Activated naive CD4-positive, alpha-beta T cell treated with anti-CD3 and anti-CD28 coated beads, Interleukin-2, amount 10 ng/mL, durations not matched to agents 7 days and 5 days (primary cell): ENCODE results near the gene PCP4.

Experiments used
- CTCF ChIA-PET: fragments of 350-600 bp; sonication (Branson Sonifier 250); formaldehyde crosslinking; loops from one replicate; lab custom pipeline; 2021; ENCODE audit warnings: antibody characterized with exemption; lab: Charles Lee
- DNase-seq: peaks from one replicate; pipeline ENCODE4 v3.0.0-alpha.2; 2020
- H3K27ac Mint-ChIP-seq: one replicate; pipeline ENCODE4 v1.8.0; 2021; ENCODE audit warnings: mild to moderate bottlenecking, moderate library complexity, mixed read lengths
- H3K27me3 Mint-ChIP-seq: one replicate; pipeline ENCODE4 v1.8.0; 2021; ENCODE audit warnings: mild to moderate bottlenecking, mixed read lengths
- H3K36me3 Mint-ChIP-seq: one replicate; pipeline ENCODE4 v1.8.0; 2021; ENCODE audit warnings: mixed read lengths
- H3K4me1 Mint-ChIP-seq: one replicate; pipeline ENCODE4 v1.8.0; 2021; ENCODE audit warnings: mixed read lengths
- H3K4me3 Mint-ChIP-seq: one replicate; pipeline ENCODE4 v1.8.0; 2021; ENCODE audit warnings: mild to moderate bottlenecking, moderate library complexity, mixed read lengths
- H3K9me3 Mint-ChIP-seq: one replicate; pipeline ENCODE4 v1.8.0; 2021; ENCODE audit warnings: mixed read lengths

Gene PCP4

DNA sequence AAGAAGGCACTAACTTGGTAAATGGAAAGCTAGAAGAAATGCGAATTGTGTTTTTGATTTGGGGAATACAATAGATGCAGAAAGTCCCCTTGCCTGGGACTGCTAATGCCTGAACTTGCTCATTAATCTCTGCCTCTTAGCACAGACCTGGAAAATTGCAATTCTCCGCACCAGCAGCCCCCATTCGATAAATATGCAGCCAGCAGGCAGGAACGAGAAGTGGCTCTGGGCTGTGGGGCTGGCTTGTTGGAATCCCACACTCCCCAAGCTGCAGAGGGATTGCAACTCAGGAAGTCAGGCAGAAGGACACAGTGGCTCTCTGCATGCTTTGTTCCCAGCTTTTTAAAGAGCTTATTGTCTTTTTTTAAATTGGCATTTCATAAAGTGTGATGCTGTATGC, 51.3 kb downstream of the PCP4 start:
- Mint-ChIP-seq H3K36me3 (no peaks in the 10 kb centered on the region), H3K4me3 (no peak overlapping the region), H3K27me3 (no peaks in the 10 kb centered on the region), H3K9me3 (peaks cover 13% of the 10 kb centered on the region), H3K4me1 (no peaks in the 10 kb centered on the region), H3K27ac (no peak overlapping the region)
- CTCF ChIA-PET: no interaction called here
- DNase-seq: no peak

DNA sequence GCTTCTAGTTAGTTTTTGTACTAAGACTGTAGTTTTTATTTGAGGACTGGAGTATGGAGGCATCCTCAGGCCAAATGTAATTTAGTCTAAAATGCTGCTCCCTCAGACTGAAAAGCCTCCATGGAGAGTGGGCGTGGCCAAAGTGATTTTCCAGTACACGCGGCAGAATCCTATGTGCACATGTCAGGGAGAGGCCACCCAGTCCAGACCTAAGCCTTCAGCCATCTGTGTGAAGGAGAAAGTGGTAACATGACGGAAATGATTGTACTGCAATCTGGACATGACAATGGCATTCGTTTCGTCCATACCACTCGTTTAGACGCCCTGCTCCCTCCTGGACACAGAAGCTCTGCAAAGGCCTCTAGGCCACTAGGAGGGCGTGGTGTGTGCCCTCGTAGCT, 56.2 kb downstream of the PCP4 start:
- Mint-ChIP-seq H3K4me3 (no peak overlapping the region), H3K27ac (no peak overlapping the region), H3K36me3 (no peaks in the 10 kb centered on the region), H3K4me1 (no peaks in the 10 kb centered on the region), H3K27me3 (no peaks in the 10 kb centered on the region), H3K9me3 (peaks cover 12% of the 10 kb centered on the region)
- no peak for DNase-seq
- CTCF ChIA-PET: no interaction called here

DNA sequence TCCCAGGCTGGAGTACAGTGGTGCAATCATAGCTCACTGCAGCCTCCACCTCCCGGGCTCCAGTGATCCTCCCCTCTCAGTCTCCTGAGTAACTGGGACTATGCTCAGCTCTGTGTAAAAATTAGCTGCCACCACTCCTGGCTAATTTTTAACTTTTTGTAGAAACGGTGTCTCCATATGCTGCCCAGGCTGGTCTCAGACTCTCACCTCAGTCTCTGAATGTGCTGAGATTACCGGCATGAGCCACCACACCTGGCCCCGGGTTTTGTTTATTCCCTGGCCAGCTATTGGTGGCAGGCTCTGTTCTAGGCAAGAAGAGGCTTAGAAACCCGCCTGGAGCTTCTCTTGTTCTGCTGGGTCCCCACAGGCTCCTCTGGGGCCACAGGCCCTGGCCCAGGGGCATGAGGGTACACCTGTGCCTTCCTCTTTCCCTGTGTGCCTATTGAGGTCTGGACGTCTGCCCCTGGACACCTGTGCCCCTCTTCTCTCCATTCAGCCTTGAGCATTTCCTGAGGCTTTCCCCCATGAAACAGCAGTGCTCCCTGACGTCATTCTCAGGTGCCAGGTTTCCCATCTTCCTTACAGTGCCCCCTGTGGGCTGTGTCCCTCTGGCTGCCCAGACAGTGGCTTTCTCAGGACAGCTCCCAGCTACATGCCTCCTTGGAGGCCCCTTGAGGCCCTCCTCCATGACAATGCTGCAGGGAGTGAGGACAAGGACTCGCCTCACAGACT, 57.5 kb downstream of the PCP4 start:
- no peak overlapping the region for H3K27ac Mint-ChIP-seq
- H3K36me3 Mint-ChIP-seq: no peaks in the 10 kb centered on the region
- H3K4me1 Mint-ChIP-seq: no peaks in the 10 kb centered on the region
- DNase-seq: no peak
- CTCF ChIA-PET: no interaction called here
- H3K4me3 Mint-ChIP-seq: no peak overlapping the region
- no peaks in the 10 kb centered on the region for H3K27me3 Mint-ChIP-seq
- peaks cover 12% of the 10 kb centered on the region for H3K9me3 Mint-ChIP-seq

DNA sequence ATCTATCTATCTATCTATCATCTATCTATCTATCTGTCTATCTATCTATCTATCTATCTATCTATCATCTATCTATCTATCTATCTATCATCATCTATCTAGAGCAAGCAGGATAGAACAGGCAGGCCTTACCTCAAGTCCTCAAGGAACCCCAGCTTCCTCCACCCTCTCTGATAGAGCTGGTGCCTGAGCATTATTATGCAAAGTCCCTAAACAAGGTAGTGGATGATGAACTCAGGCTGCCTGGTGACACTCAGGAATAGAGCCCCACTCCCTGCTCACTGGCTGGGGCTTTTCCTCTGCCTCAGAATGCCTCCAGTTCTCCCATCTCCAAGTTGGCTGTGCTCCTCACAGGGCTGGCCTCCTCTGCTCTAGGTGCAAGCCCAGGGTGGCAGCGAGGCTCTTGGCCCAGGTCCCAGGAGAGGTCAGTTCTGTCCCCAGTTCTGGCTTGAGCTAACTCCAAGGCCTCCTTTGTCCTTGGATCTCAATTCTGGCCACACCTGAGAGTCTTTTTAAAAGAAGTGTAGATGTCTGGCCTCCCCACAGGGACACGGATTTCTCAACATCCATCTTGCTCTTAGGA, 60.2 kb downstream of the PCP4 start:
- H3K4me1 Mint-ChIP-seq: no peaks in the 10 kb centered on the region
- no peak for DNase-seq
- H3K27ac Mint-ChIP-seq: no peak overlapping the region
- CTCF ChIA-PET: no interaction called here
- H3K36me3 Mint-ChIP-seq: no peaks in the 10 kb centered on the region
- no peak overlapping the region for H3K4me3 Mint-ChIP-seq
- no peaks in the 10 kb centered on the region for H3K27me3 Mint-ChIP-seq
- peaks cover 9% of the 10 kb centered on the region for H3K9me3 Mint-ChIP-seq

DNA sequence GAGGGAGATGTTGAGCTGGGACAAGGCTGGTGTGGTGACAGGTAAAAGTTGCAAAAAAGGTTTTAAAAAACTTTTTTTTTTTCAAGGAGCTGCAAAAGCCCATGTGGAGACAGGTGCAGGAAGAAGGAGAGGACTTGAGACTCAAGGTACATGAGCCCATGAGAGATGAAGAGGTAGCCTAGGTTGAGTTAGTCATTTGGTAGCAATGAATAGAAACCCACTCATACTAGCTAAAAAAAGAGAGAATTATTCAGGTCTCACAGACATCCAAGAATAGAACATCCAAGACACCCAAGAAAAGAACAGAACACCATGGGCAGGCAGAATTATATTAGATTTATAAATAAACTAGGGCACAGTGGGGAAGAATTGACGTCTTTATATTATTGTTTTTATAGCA, 65.1 kb downstream of the PCP4 start:
- DNase-seq: no peak
- no peak overlapping the region for H3K4me3 Mint-ChIP-seq
- no peaks in the 10 kb centered on the region for H3K4me1 Mint-ChIP-seq
- H3K27ac Mint-ChIP-seq: no peak overlapping the region
- CTCF ChIA-PET: no interaction called here
- peaks cover 8% of the 10 kb centered on the region for H3K9me3 Mint-ChIP-seq
- no peaks in the 10 kb centered on the region for H3K36me3 Mint-ChIP-seq
- H3K27me3 Mint-ChIP-seq: no peaks in the 10 kb centered on the region

DNA sequence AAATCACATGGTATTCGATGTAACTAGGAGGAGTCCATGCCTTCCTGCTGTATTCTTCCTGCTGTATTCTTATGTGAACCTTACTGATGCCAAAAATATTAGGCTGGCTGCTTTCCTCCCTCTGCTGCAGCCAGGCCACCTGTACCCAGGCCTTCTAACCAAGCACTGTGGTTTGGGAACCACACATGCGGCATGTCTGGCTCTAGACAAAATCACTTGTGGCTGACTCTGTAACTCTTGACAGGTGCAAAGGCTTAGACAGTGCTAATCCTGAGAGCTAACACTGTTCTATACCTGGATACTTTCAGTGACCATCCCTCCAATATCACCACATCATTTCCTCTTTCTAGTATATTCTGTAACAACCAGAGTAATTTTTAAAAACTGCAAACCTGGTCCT, 67.7 kb downstream of the PCP4 start:
- Mint-ChIP-seq H3K27ac (no peak overlapping the region), H3K36me3 (no peaks in the 10 kb centered on the region), H3K4me1 (no peaks in the 10 kb centered on the region), H3K9me3 (peaks cover 12% of the 10 kb centered on the region), H3K27me3 (no peaks in the 10 kb centered on the region), H3K4me3 (no peak overlapping the region)
- no peak for DNase-seq
- CTCF ChIA-PET: no interaction called here

DNA sequence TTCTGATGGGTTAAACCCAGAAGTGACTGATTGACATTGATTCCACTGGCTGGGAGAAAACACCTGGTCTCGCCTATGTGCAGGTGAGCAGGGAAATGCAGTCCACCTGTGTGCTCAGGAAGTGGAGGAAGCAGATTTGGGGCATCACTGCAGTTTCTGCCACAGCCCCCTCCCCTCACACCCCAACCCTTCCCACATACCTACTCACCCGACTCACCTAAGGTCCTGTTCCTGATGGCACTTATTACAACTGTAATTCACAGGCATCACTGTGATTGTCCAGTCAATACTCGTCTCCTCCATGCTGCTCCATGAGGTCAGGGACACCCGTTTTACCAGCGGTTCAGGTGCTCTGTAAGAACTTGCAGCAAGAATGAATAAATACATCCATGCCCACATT, 68.5 kb downstream of the PCP4 start:
- Mint-ChIP-seq H3K9me3 (peaks cover 13% of the 10 kb centered on the region), H3K27ac (no peak overlapping the region), H3K27me3 (no peaks in the 10 kb centered on the region), H3K36me3 (no peaks in the 10 kb centered on the region), H3K4me3 (no peak overlapping the region), H3K4me1 (no peaks in the 10 kb centered on the region)
- CTCF ChIA-PET: no interaction called here
- no peak for DNase-seq

DNA sequence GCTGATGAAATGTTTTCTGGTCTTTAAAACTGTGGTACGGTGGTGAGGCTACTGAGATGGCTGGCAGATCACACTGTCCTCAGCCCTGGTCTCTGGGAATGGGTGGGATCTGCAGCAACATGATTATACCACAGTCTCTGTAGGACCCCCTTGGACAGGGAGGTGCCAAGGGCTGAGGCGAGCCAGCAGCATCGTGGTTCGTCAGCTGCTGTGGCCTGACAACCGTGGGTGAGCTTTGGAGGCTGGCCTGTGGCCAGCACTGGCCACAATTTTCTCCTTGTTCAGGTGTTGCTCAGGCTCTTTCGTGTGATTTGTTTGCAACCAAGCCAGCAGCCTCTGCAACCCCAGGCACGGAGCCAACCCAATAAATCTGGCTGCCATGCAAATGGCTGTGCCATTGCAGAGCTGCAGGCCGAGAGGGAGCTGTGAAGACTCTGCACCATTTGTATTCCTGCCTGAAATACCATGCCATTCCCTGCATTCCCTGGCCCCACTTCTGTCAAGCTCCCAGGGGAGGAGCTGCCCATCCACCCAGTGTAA, 70.9 kb downstream of the PCP4 start:
- CTCF ChIA-PET: no interaction called here
- DNase-seq: no peak
- H3K4me3 Mint-ChIP-seq: no peak overlapping the region
- no peaks in the 10 kb centered on the region for H3K36me3 Mint-ChIP-seq
- no peaks in the 10 kb centered on the region for H3K27me3 Mint-ChIP-seq
- H3K27ac Mint-ChIP-seq: no peak overlapping the region
- H3K4me1 Mint-ChIP-seq: no peaks in the 10 kb centered on the region
- H3K9me3 Mint-ChIP-seq: peaks cover 13% of the 10 kb centered on the region

DNA sequence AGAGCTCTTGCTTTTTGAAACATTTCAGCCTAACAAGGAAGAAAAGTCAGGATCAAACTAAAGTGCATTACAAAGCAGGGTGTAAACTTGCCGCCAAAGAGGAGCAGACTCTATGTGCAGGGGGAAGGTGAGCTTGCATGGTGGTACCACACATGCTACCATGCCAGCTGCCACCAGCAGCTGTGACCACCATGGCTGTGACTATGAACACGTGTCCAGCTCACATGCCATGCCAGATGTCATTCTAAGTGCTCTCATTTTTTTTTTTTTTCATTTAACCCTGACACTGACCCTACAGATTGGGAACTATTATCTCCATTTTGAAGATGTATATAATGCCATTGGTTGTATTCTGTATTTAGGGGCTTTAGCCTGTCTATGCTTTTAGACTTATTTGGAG, 79.0 kb downstream of the PCP4 start:
- CTCF ChIA-PET: no interaction called here
- H3K9me3 Mint-ChIP-seq: peaks cover 19% of the 10 kb centered on the region
- H3K27me3 Mint-ChIP-seq: no peaks in the 10 kb centered on the region
- H3K27ac Mint-ChIP-seq: no peak overlapping the region
- H3K4me1 Mint-ChIP-seq: no peaks in the 10 kb centered on the region
- no peaks in the 10 kb centered on the region for H3K36me3 Mint-ChIP-seq
- no peak overlapping the region for H3K4me3 Mint-ChIP-seq
- DNase-seq: no peak

DNA sequence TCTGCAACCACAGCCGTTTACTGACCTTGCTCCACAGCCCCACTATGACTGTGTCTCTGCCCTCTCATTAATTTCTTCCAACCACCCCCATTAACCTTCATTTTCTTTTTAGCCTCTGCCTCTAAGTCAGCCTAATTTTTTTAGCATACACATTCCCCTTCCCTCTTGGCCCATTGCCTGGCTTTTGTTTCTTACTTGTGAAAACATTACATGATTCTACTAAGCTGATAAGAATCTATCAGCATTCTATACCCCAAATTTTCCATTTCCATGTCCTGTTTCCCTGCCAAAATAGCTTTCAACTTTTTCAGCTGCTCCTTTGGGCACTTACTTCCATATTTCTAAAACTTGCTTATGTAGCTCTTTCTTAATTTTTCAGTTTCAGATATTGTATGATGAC, 79.8 kb downstream of the PCP4 start:
- H3K27ac Mint-ChIP-seq: no peak overlapping the region
- H3K36me3 Mint-ChIP-seq: no peaks in the 10 kb centered on the region
- no peaks in the 10 kb centered on the region for H3K27me3 Mint-ChIP-seq
- H3K9me3 Mint-ChIP-seq: peaks cover 24% of the 10 kb centered on the region
- H3K4me3 Mint-ChIP-seq: no peak overlapping the region
- CTCF ChIA-PET: no interaction called here
- H3K4me1 Mint-ChIP-seq: no peaks in the 10 kb centered on the region
- no peak for DNase-seq

DNA sequence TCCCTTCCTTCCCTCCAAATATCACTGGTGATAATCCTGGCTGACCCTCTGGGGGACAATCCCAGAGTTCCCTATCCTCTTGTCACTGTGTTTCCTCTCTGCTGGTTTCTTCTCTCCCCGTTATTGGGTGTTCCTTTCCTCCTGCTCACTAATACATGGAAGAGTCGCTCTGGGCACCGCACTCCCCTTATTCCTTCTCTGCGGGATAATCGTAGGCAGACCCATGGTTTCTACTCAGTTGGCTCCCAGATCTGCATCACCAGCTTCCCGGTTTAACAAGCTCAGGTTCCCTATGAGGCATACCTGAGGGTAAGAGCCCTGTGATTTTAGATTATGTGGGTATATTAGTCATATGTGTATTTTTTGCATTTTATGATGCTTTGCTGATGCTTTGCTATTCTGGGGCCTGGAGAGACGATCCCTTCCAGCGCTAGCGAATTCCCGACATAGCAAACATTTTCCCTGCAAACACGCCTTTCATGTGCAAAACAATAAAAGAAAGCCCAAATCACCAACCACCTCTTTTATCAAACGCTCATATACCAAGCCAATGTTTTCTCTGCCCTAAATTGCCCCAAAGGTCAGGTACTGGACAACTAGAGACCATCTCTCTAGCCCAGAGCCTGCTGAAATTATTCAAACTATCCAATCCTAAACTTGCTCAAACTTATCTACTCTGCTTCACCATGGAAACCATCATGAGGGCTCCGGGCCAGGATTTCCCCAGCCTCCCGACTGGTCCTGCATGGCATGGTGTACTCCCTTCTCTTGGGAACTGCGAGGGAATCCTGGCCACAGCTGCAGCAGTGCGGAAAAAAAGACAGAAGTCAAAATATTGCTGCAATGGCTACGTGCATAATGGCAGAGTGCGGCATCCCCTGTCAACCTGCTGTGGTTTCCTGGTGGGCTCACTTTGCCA, 84.2 kb downstream of the PCP4 start:
- Mint-ChIP-seq H3K9me3 (peaks cover 18% of the 10 kb centered on the region), H3K27me3 (no peaks in the 10 kb centered on the region), H3K27ac (no peak overlapping the region), H3K4me1 (no peaks in the 10 kb centered on the region), H3K36me3 (no peaks in the 10 kb centered on the region), H3K4me3 (no peak overlapping the region)
- no peak for DNase-seq
- CTCF ChIA-PET: no interaction called here

DNA sequence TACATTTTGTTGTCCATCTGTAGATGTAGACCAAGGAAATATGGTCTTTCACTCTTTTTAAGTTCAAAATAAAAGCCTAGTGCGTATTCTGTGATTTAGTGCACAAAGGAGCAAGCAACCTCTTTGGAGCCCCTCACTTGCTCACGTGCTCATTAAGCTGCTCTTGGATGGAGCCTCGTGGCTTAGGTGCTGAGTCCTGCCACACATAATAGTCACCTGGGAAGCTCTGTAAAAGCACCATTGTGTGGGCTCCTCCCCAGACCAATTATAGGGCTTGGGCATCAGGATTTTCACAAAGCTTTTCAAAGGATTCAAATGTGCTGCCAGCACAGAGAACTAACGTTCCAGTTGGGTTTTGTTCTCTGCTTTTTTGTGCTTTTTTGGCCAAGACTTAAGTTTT, 85.0 kb downstream of the PCP4 start:
- no peak overlapping the region for H3K27ac Mint-ChIP-seq
- CTCF ChIA-PET: no interaction called here
- no peaks in the 10 kb centered on the region for H3K4me1 Mint-ChIP-seq
- H3K27me3 Mint-ChIP-seq: no peaks in the 10 kb centered on the region
- no peaks in the 10 kb centered on the region for H3K36me3 Mint-ChIP-seq
- DNase-seq: no peak
- H3K4me3 Mint-ChIP-seq: no peak overlapping the region
- peaks cover 18% of the 10 kb centered on the region for H3K9me3 Mint-ChIP-seq

DNA sequence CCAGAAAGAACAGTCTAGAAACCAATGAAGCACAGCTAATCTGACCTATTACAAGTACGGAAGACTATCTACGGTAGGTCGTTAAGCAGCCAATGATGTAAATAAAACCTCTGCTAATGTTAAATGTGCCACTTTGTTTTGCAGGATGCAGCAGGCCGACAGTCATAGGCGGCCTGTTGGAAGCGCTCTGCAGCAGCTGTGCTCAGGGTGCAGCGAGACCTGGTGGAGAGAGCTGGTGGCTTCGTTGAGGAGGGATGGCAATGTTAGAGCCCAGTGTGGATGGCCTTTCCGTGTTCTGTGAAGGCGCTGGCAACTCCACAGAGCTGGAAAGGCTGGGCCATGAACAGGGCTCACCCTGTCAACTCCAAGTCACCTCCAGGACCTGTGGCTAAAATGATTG, 87.3 kb downstream of the PCP4 start:
- no peak for DNase-seq
- H3K27ac Mint-ChIP-seq: no peak overlapping the region
- peaks cover 18% of the 10 kb centered on the region for H3K9me3 Mint-ChIP-seq
- H3K27me3 Mint-ChIP-seq: no peaks in the 10 kb centered on the region
- H3K36me3 Mint-ChIP-seq: no peaks in the 10 kb centered on the region
- no peak overlapping the region for H3K4me3 Mint-ChIP-seq
- CTCF ChIA-PET: no interaction called here
- no peaks in the 10 kb centered on the region for H3K4me1 Mint-ChIP-seq

DNA sequence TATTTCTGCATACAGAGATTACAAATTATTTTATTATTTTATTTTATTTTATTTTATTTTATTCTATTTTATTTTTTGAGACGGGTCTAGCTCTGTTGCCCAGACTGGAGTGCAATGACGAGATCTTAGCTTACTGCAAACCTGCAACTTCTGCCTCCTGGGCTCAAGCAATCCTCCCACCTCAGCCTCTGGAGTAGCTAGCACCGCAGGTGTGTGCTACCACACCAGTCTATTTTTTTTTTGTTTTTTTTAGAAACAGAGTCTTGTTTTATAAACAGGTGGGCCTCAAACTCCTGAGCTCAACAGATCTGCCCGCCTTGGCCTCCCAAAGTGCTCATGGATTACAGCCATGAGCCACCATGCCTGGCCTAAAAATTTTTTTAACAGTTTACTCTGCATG, 88.1 kb downstream of the PCP4 start:
- CTCF ChIA-PET: no interaction called here
- Mint-ChIP-seq H3K9me3 (peaks cover 23% of the 10 kb centered on the region), H3K36me3 (no peaks in the 10 kb centered on the region), H3K4me1 (no peaks in the 10 kb centered on the region), H3K27me3 (no peaks in the 10 kb centered on the region), H3K27ac (no peak overlapping the region), H3K4me3 (no peak overlapping the region)
- DNase-seq: no peak
